GM18867 (cell line): Measurements from ENCODE around the gene MB.
"Not testable (repeated sequence)": the region's sequence is repeated elsewhere in the genome, so short reads cannot be mapped to it uniquely, and the experiment has no call there.

Source experiments
- ATAC-seq: cut with Tn5 transposase; IDR thresholded peaks from one replicate; pipeline ENCODE4 v1.9.1; 2021; ENCODE audit warnings: mild to moderate bottlenecking, moderate library complexity; ENCODE audit not compliant: unreplicated experiment

The MB gene

GRCh38 chr22:35638001-35638400 is 20.9 kb upstream of the MB start:
- no peak for ATAC-seq

GRCh38 chr22:35637254-35637653 is 20.1 kb upstream of the MB start:
- ATAC-seq, result no peak

GRCh38 chr22:35634943-35635540 is 17.9 kb upstream of the MB start:
- ATAC-seq, result no peak

GRCh38 chr22:35634015-35634414 is 16.9 kb upstream of the MB start:
- no peak for ATAC-seq

GRCh38 chr22:35633520-35633919 is 16.4 kb upstream of the MB start:
- ATAC-seq, result no peak

- no peak for ATAC-seq
Measured at GRCh38 chr22:35632935-35633334, 15.8 kb upstream of the MB start.

GRCh38 chr22:35631597-35631996 is 14.5 kb upstream of the MB start:
- ATAC-seq, result no peak

GRCh38 chr22:35630891-35631290 is 13.8 kb upstream of the MB start:
- no peak for ATAC-seq

- no peak for ATAC-seq
Measured at GRCh38 chr22:35630387-35630793, 13.3 kb upstream of the MB start.

GRCh38 chr22:35629406-35630216 is 12.5 kb upstream of the MB start:
- no peak for ATAC-seq

GRCh38 chr22:35628732-35629131 is 11.6 kb upstream of the MB start:
- no peak for ATAC-seq

- no peak for ATAC-seq
Measured at GRCh38 chr22:35627267-35628041, 10.3 kb upstream of the MB start.

- ATAC-seq, result no peak
Measured at GRCh38 chr22:35625763-35626432, 8.8 kb upstream of the MB start.

- no peak for ATAC-seq
Measured at GRCh38 chr22:35624547-35624946, 7.4 kb upstream of the MB start.

- not testable (repeated sequence) for ATAC-seq
Measured at GRCh38 chr22:35623885-35624284, 6.8 kb upstream of the MB start.

GRCh38 chr22:35622191-35622913 is 5.2 kb upstream of the MB start:
- ATAC-seq, result no peak

- no peak for ATAC-seq
Measured at GRCh38 chr22:35621451-35621850, 4.3 kb upstream of the MB start.

- no peak for ATAC-seq
Measured at GRCh38 chr22:35620624-35621251, 3.6 kb upstream of the MB start.

- no peak for ATAC-seq
Measured at GRCh38 chr22:35619336-35620094, 2.4 kb upstream of the MB start.
